CD4-positive, alpha-beta T cell (primary cell): ENCODE data around the gene MUC15. TPM values are rescaled to one million over a fixed set of nuclear protein-coding genes. Genes with fewer than 3 reads are reported as not detected.

ENCODE experiments used
- ATAC-seq: fragments of 200-7000 bp; cut with Tn5 transposase; one replicate; pipeline ENCODE4 v1.10.0; 2022; ENCODE audit warnings: mild to moderate bottlenecking; ENCODE audit not compliant: poor library complexity
- CTCF ChIA-PET: fragments of 350-600 bp; sonication (Branson Sonifier 250); formaldehyde crosslinking; loops from one replicate; lab custom pipeline; 2021; ENCODE audit warnings: antibody characterized with exemption, inconsistent platforms; lab: Charles Lee
- POLR2A ChIA-PET: fragments of 350-600 bp; sonication (Branson Sonifier 250); formaldehyde crosslinking; loops from one replicate; lab custom pipeline; 2021; ENCODE audit warnings: antibody characterized with exemption, inconsistent platforms; lab: Charles Lee
- DNase-seq, 14 experiments: peaks; one replicate each; pipeline ENCODE4 v3.0.0-alpha.2; 2013 to 2020; ENCODE audit warnings: mixed read lengths in 2 of 14
- H3K27ac ChIP-seq, 2 donors: one replicate each; pipeline versions ENCODE4 v1.5.1 to v1.7.0; 2013; ENCODE audit warnings: low read length in 2 of 2, low read depth in 1 of 2, mild to moderate bottlenecking in 1 of 2
- H3K27me3 ChIP-seq, 2 experiments: 1 replicate in 1 of 2; 2 replicates in 1 of 2; pipeline versions ENCODE4 v1.6.1 to v1.7.0; 2013; ENCODE audit warnings: low read length in 2 of 2, control low read depth in 1 of 2, mild to moderate bottlenecking in 1 of 2, moderate library complexity in 1 of 2; ENCODE audit not compliant: insufficient read depth in 2 of 2, control insufficient read depth in 1 of 2
- H3K36me3 ChIP-seq: one replicate; pipeline ENCODE4 v1.6.1; 2013; ENCODE audit warnings: low read length, control low read depth; ENCODE audit not compliant: insufficient read depth
- H3K4me1 ChIP-seq: one replicate; pipeline ENCODE4 v1.6.1; 2013; ENCODE audit warnings: low read length, control low read depth; ENCODE audit not compliant: insufficient read depth
- H3K4me3 ChIP-seq: one replicate; pipeline ENCODE4 v1.5.1; 2013; ENCODE audit warnings: mild to moderate bottlenecking, low read length, moderate library complexity
- H3K9me3 ChIP-seq, 2 experiments: 1 replicate in 1 of 2; 2 replicates in 1 of 2; pipeline versions ENCODE4 v1.6.1 to v1.7.0; 2013; ENCODE audit warnings: low read length in 2 of 2, mild to moderate bottlenecking in 2 of 2, control low read depth in 1 of 2, moderate library complexity in 1 of 2; ENCODE audit not compliant: control insufficient read depth in 1 of 2, insufficient read depth in 1 of 2
- H3K27ac Mint-ChIP-seq: one replicate; pipeline ENCODE4 v1.8.0; 2020; ENCODE audit warnings: mixed read lengths
- H3K27me3 Mint-ChIP-seq: one replicate; pipeline ENCODE4 v1.8.0; 2021; ENCODE audit warnings: mixed read lengths
- H3K36me3 Mint-ChIP-seq: one replicate; pipeline ENCODE4 v1.8.0; 2021; ENCODE audit warnings: low read depth, mixed read lengths
- H3K4me1 Mint-ChIP-seq: one replicate; pipeline ENCODE4 v1.8.0; 2021; ENCODE audit warnings: low read depth, mixed read lengths
- H3K4me3 Mint-ChIP-seq: one replicate; pipeline ENCODE4 v1.8.0; 2020; ENCODE audit warnings: mild to moderate bottlenecking, mixed read lengths
- H3K9me3 Mint-ChIP-seq: one replicate; pipeline ENCODE4 v1.8.0; 2020; ENCODE audit warnings: mixed read lengths
- CTCF ChIP-seq: fragments of 200-600 bp; IDR thresholded peaks from one replicate; pipeline ENCODE4 v1.8.0; 2022; ENCODE audit warnings: antibody characterized with exemption, mild to moderate bottlenecking
- intact Hi-C, 2 experiments: fragments of 100-400 bp; cut with DNase I in 1 of 2; cut with micrococcal nuclease in 1 of 2; formaldehyde crosslinking; loops; one replicate each; pipeline versions ENCODE4 v1.15.1 to v1.9.0; 2023 to 2025; cut with DNase I, micrococcal nuclease
- total RNA-seq, 174 experiments: library from RNA in 2 of 174; stranded (reverse) in 2 of 174; gene quantifications; one replicate each; pipeline ENCODE4 v1.2.3 and lab custom pipeline; 2021 to 2026

The MUC15 gene
- total RNA-seq, 2 experiments from 2014 or later = not detected

GRCh38 chr11:26556582-26556981 lies 15.5 kb downstream of the MUC15 start:
- H3K27me3 Mint-ChIP-seq = no peaks in the 10 kb centered on the region
- H3K4me3 Mint-ChIP-seq = no peak overlapping the region
- TF ChIP-seq CTCF = no peak
- no peaks in the 10 kb centered on the region for H3K27me3 ChIP-seq
- intact Hi-C loops = no loop called here
- DNase-seq (no peak), ATAC-seq (no peak)
- H3K4me1 ChIP-seq = no peaks in the 10 kb centered on the region
- H3K36me3 ChIP-seq = no peaks in the 10 kb centered on the region
- H3K27ac ChIP-seq = no peak overlapping the region
- POLR2A ChIA-PET = no interaction called here
- H3K27ac Mint-ChIP-seq = no peak overlapping the region
- H3K4me3 ChIP-seq = no peak overlapping the region
- no peaks in the 10 kb centered on the region for H3K36me3 Mint-ChIP-seq
- H3K4me1 Mint-ChIP-seq = no peaks in the 10 kb centered on the region
- CTCF ChIA-PET = no interaction called here
- peaks cover 12% of the 10 kb centered on the region for H3K9me3 Mint-ChIP-seq
- H3K9me3 ChIP-seq = no peaks in the 10 kb centered on the region

GRCh38 chr11:26554455-26554854 lies 17.6 kb downstream of the MUC15 start:
- DNase-seq = no peak

GRCh38 chr11:26553182-26553581 lies 18.9 kb downstream of the MUC15 start:
- no peak for ATAC-seq
- POLR2A ChIA-PET = no interaction called here
- H3K27me3 Mint-ChIP-seq = no peaks in the 10 kb centered on the region

More at GRCh38 chr11:26554455-26554854, 17.6 kb downstream of the MUC15 start:
- no peaks in the 10 kb centered on the region for H3K9me3 ChIP-seq
- H3K4me1 Mint-ChIP-seq = no peaks in the 10 kb centered on the region
- CTCF ChIA-PET = no interaction called here
- H3K27me3 ChIP-seq = no peaks in the 10 kb centered on the region
- peaks cover 9% of the 10 kb centered on the region for H3K9me3 Mint-ChIP-seq
- intact Hi-C loops = no loop called here
- no peaks in the 10 kb centered on the region for H3K36me3 ChIP-seq
- H3K36me3 Mint-ChIP-seq = no peaks in the 10 kb centered on the region
- H3K27ac Mint-ChIP-seq = no peak overlapping the region
- H3K4me3 ChIP-seq = no peak overlapping the region
- POLR2A ChIA-PET = no interaction called here
- no peak overlapping the region for H3K27ac ChIP-seq
- no peaks in the 10 kb centered on the region for H3K4me1 ChIP-seq
- no peaks in the 10 kb centered on the region for H3K27me3 Mint-ChIP-seq
- no peak for TF ChIP-seq CTCF
- ATAC-seq = no peak
- no peak overlapping the region for H3K4me3 Mint-ChIP-seq

More at GRCh38 chr11:26553182-26553581, 18.9 kb downstream of the MUC15 start:
- TF ChIP-seq CTCF = no peak
- Mint-ChIP-seq H3K27ac (no peak overlapping the region), H3K36me3 (no peaks in the 10 kb centered on the region), H3K4me1 (no peaks in the 10 kb centered on the region), H3K9me3 (peaks cover 7% of the 10 kb centered on the region), H3K4me3 (no peak overlapping the region)
- no peaks in the 10 kb centered on the region for H3K4me1 ChIP-seq
- H3K9me3 ChIP-seq = no peaks in the 10 kb centered on the region
- CTCF ChIA-PET = no interaction called here
- H3K4me3 ChIP-seq = no peak overlapping the region
- intact Hi-C loops = no loop called here
- H3K27ac ChIP-seq = no peak overlapping the region
- H3K27me3 ChIP-seq = no peaks in the 10 kb centered on the region
- no peaks in the 10 kb centered on the region for H3K36me3 ChIP-seq
- DNase-seq = no peak
